Measurements from ENCODE around the gene SLC6A13.
"Not testable (repeated sequence)": the region's sequence is repeated elsewhere in the genome, so short reads cannot be mapped to it uniquely, and the experiment has no call there.

SLC6A13 gene

DNA sequence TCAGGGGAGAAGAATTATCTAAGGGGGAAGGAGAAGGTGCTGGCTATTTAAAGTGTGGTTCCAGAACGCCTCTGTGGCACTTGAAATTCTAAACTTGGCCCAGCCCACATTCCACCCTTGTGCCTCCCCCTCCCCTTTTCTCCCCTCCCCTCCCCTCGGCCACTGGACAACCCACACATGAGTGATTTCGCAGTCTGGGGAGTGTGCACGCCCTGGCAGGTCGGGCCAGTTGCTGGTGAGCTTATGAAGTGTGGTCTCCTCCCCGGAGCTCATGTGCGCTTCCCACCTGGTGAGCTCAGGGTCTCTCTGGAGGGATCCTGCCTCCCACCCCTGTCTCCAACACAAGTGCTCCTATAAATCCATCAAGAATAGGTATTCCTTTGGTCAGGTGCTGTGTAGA is at the start of gene SLC6A13:
TSS of gene SLC6A13 (minus strand) at position 20 of the 400 bp plus-strand sequence. CDS start 2,784 bp downstream, outside the sequence.
- TF ChIP-seq MYC (IDR thresholded peaks at IDR 0.05; ENCODE audit: low read depth, low read length) = no peak
- no peak for TF ChIP-seq CTCF (IDR thresholded peaks at IDR 0.05; ENCODE audit: low read depth, low read length)
- TF ChIP-seq, protein P1, sequence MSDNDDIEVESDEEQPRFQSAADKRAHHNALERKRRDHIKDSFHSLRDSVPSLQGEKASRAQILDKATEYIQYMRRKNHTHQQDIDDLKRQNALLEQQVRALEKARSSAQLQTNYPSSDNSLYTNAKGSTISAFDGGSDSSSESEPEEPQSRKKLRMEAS (IDR thresholded peaks at IDR 0.05; ENCODE audit: low read depth, low read length) = no peak
- no peak for TF ChIP-seq POLR2A (IDR thresholded peaks at IDR 0.05; ENCODE audit: extremely low read depth, insufficient read length)
- no peak for DNase-seq (ENCODE audit: low read depth)
- no peak within 1 kb of the TSS for H3K4me3 ChIP-seq (ENCODE audit: low read depth, low read length)

DNA sequence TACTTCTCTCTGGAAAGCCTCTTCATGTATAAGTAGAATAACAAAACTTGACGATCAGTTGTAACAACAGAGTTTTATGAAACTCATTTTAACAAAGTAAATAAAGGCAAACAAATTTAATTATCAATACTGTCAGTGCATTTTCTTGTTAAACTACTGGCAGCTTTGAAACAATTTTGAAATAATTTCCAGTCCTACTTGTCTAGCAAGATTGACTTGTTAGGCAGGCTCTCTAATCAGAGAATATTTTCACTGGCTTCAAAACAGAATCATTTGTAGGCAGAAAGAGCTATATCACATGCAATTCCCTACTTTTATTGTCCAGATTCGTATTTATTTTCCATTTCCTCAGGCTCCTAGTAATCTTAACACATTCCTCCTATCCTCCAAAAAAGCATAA is 45.9 kb upstream of the SLC6A13 start:
- no peak overlapping the region for H3K4me3 ChIP-seq (ENCODE audit: low read depth, low read length)
- no peak for DNase-seq (ENCODE audit: low read depth)
- TF ChIP-seq, protein P1 (IDR thresholded peaks at IDR 0.05; ENCODE audit: low read depth, low read length) = no peak
- no peak for TF ChIP-seq POLR2A (IDR thresholded peaks at IDR 0.05; ENCODE audit: extremely low read depth, insufficient read length)
- no peak for TF ChIP-seq CTCF (IDR thresholded peaks at IDR 0.05; ENCODE audit: low read depth, low read length)
- TF ChIP-seq MYC (IDR thresholded peaks at IDR 0.05; ENCODE audit: low read depth, low read length) = no peak

- no peak overlapping the region for H3K4me3 ChIP-seq (ENCODE audit: low read depth, low read length)
- DNase-seq (ENCODE audit: low read depth) = no peak
- no peak for TF ChIP-seq CTCF (IDR thresholded peaks at IDR 0.05; ENCODE audit: low read depth, low read length)
- TF ChIP-seq MYC (IDR thresholded peaks at IDR 0.05; ENCODE audit: low read depth, low read length) = no peak
- TF ChIP-seq, protein P1 (IDR thresholded peaks at IDR 0.05; ENCODE audit: low read depth, low read length) = no peak
Observed at GRCh38 chr12:307406-307805, 44.8 kb upstream of the SLC6A13 start.

GRCh38 chr12:304805-305204 is 42.2 kb upstream of the SLC6A13 start:
- TF ChIP-seq, protein P1 (IDR thresholded peaks at IDR 0.05; ENCODE audit: low read depth, low read length) = no peak
- no peak for TF ChIP-seq CTCF (IDR thresholded peaks at IDR 0.05; ENCODE audit: low read depth, low read length)
- no peak for TF ChIP-seq MYC (IDR thresholded peaks at IDR 0.05; ENCODE audit: low read depth, low read length)
- no peak for TF ChIP-seq POLR2A (IDR thresholded peaks at IDR 0.05; ENCODE audit: extremely low read depth, insufficient read length)
- no peak overlapping the region for H3K4me3 ChIP-seq (ENCODE audit: low read depth, low read length)
- no peak for DNase-seq (ENCODE audit: low read depth)

DNA sequence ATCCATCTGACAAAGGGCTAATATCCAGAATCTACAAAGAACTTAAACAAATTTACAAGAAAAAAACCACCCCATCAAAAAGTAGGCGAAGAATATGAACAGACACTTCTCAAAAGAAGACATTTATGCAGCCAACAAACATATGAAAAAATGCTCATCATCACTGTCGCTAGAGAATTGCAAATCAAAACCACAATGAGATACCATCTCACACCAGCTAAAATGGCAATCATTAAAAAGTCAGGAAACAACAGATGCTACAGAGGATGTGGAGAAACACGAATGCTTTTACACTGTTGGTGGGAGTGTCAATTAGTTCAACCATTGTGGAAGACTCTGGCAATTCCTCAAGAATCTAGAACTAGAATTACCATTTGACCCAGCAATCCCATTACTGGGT is 40.1 kb upstream of the SLC6A13 start:
- not testable (repeated sequence) for H3K4me3 ChIP-seq (ENCODE audit: low read depth, low read length); DNase-seq (ENCODE audit: low read depth)

DNA sequence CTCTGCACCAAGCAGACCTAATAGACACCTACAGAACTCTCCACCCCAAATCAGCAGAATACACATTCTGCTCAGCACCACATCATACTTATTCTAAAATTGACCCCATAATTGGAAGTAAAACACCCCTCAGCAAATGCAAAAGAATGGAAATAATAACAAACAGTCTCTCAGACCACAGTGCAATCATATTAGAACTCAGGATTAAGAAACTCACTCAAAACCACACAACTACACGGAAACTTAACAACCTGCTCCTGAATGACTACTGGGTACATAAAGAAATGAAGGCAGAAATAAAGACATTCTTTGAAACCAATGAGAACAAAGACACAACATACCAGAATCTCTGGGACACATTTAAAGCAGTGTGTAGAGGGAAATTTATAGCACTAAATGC is 37.5 kb upstream of the SLC6A13 start:
- not testable (repeated sequence) for DNase-seq (ENCODE audit: low read depth); H3K4me3 ChIP-seq (ENCODE audit: low read depth, low read length)

- DNase-seq (ENCODE audit: low read depth); H3K4me3 ChIP-seq (ENCODE audit: low read depth, low read length): not testable (repeated sequence)
Observed at GRCh38 chr12:299511-299910, 36.9 kb upstream of the SLC6A13 start.

DNA sequence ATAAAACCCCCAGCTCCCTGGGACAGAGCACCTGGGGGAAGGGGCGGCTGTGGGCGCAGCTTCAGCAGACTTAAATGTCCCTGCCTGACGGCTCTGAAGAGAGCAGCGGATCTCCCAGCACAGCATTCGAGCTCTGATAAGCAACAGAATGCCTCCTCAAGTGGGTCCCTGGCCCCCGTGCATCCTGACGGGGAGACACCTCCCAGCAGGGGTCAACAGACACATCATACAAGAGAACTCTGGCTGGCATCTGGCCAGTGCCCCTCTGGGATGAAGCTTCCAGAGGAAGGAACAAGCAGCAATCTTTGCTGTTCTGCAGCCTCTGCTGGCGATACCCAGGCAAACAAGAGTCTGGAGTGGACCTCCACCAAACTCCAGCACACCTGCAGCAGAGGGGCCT is 35.4 kb upstream of the SLC6A13 start:
- not testable (repeated sequence) for DNase-seq (ENCODE audit: low read depth); H3K4me3 ChIP-seq (ENCODE audit: low read depth, low read length)
